ENCODE measurements around the gene AJM1.

Gene AJM1

GRCh38 chr9:136848393-136849037 lies 6.2 kb downstream of the AJM1 start:
- peak overlapping the region; percentile 95 for H3K27ac ChIP-seq (ENCODE audit: low read depth, low read length)
- no peaks in the 10 kb centered on the region for H3K27me3 ChIP-seq (ENCODE audit: control insufficient read depth, insufficient read depth, low read length)
- peaks cover 7% of the 10 kb centered on the region; the same call in 1 of the 2 replicates for H3K4me1 ChIP-seq (ENCODE audit: control insufficient read depth, insufficient read depth, low read length)
- peak overlapping the region; percentile 88 for H3K9ac ChIP-seq (ENCODE audit: low read depth, low read length)
- peak overlapping the region; percentile 83 for H3K4me3 ChIP-seq (ENCODE audit: low read depth, low read length)
- H3K9me3 ChIP-seq (ENCODE audit: control insufficient read depth, insufficient read depth, low read length): no peaks in the 10 kb centered on the region
- H3K36me3 ChIP-seq (ENCODE audit: control insufficient read depth, insufficient read depth, low read length): peaks cover 20% of the 10 kb centered on the region

DNA sequence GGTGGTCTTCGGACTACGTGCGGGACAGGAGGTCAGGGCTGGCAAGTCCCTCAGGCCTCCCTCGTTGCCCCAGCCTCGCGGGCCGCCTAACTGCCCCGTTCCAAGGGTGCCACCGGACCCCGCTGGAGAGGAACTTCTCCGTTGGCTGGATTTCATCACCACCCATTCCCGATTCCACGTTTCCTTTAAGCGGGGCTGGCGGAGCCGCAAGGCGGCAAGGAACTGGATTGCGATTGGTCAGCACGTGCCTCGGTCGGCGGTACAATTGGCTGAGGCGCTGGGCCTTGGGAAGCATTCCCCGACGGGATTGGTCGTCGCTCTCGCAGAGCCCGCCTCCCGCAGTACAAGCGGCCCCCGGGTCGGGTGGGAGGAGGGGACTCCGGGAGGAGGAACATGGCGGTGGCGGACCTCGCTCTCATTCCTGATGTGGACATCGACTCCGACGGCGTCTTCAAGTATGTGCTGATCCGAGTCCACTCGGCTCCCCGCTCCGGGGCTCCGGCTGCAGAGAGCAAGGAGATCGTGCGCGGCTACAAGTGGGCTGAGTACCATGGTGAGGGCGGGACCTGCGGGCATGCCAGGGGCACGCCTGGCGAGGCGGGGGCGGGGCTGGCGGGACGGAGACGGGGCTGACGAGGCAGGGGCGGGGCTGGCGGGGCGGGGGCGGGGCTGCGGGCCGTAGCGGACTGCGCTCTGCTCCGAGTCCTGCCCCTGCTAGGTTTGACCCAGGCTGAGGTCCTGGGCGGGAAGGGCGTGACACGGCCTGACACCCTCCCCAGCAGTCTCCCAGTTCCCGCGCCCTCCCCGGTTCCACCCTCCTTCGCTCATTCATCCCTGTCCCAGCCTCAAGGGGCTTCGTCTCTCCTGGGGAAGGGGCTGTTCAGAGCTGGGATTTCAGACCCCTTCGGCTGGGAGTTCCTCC lies 7.0 kb downstream of the AJM1 start, which contains the start of gene PHPT1:
TSS of gene PHPT1 (plus strand) at position 372 of the 922 bp plus-strand sequence. CDS start at position 394, 22 bp downstream.
- H3K36me3 ChIP-seq (ENCODE audit: control insufficient read depth, insufficient read depth, low read length): peaks cover 20% of the 10 kb centered on the region

DNA sequence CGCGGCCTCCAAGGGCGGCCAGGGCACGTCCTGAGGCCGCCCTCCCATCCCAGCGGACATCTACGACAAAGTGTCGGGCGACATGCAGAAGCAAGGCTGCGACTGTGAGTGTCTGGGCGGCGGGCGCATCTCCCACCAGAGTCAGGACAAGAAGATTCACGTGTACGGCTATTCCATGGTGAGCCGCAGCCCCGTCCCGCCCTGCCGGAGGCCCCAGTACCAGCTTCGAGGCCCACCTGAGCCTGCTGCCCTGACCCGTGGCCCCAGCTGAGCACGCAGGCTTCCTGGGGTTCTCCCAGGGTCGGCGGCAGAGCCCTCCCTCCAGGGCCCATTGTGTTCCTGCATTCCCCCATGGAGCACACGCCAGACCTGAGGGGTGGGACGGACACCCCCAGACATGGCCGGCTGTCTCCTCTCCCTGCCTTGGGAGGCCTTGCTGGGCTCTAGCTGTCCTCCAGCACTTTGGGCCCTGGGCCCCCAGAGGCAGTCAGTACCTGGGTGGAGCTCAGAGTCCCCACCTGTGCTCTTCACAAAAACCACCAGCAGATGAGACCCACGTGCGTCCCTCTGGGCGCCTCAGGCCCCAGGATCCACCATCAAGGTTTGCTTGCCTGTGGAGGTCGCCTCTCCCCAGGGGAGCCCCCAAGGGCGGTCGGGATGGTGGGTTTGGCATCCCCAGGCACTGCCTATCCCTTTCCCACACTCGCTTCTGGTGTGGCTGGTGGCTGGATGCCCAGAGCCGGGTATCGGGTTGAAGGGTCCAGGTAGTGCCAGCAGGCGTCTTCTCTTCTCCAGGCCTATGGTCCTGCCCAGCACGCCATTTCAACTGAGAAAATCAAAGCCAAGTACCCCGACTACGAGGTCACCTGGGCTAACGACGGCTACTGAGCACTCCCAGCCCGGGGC lies 7.9 kb downstream of the AJM1 start:
- H3K27ac ChIP-seq (ENCODE audit: low read depth, low read length): peak overlapping the region; percentile 95
- no peak overlapping the region for H3K9ac ChIP-seq (ENCODE audit: low read depth, low read length)
- no peaks in the 10 kb centered on the region for H3K27me3 ChIP-seq (ENCODE audit: control insufficient read depth, insufficient read depth, low read length)
- peaks cover 20% of the 10 kb centered on the region for H3K36me3 ChIP-seq (ENCODE audit: control insufficient read depth, insufficient read depth, low read length)
- H3K4me3 ChIP-seq (ENCODE audit: low read depth, low read length): peak overlapping the region; percentile 83
- H3K4me1 ChIP-seq (ENCODE audit: control insufficient read depth, insufficient read depth, low read length): peaks cover 7% of the 10 kb centered on the region; the same call in 1 of the 2 replicates
- no peaks in the 10 kb centered on the region for H3K9me3 ChIP-seq (ENCODE audit: control insufficient read depth, insufficient read depth, low read length)

More for the DNA sequence above, 7.0 kb downstream of the AJM1 start, which contains the start of gene PHPT1:
- Histone ChIP-seq H3K4me3 (ENCODE audit: low read depth, low read length) (peak within 1 kb of the TSS; percentile 83), H3K27me3 (ENCODE audit: control insufficient read depth, insufficient read depth, low read length) (no peaks in the 10 kb centered on the region), H3K4me1 (ENCODE audit: control insufficient read depth, insufficient read depth, low read length) (peaks cover 7% of the 10 kb centered on the region; the same call in 1 of the 2 replicates), H3K9me3 (ENCODE audit: control insufficient read depth, insufficient read depth, low read length) (no peaks in the 10 kb centered on the region), H3K9ac (ENCODE audit: low read depth, low read length) (peak within 1 kb of the TSS; percentile 88), H3K27ac (ENCODE audit: low read depth, low read length) (peak within 1 kb of the TSS; percentile 95)

GRCh38 chr9:136850866-136851775 lies 8.8 kb downstream of the AJM1 start:
- Histone ChIP-seq H3K9ac (ENCODE audit: low read depth, low read length) (no peak overlapping the region), H3K27ac (ENCODE audit: low read depth, low read length) (no peak overlapping the region), H3K4me3 (ENCODE audit: low read depth, low read length) (no peak overlapping the region), H3K9me3 (ENCODE audit: control insufficient read depth, insufficient read depth, low read length) (no peaks in the 10 kb centered on the region), H3K27me3 (ENCODE audit: control insufficient read depth, insufficient read depth, low read length) (no peaks in the 10 kb centered on the region), H3K36me3 (ENCODE audit: control insufficient read depth, insufficient read depth, low read length) (peaks cover 20% of the 10 kb centered on the region), H3K4me1 (ENCODE audit: control insufficient read depth, insufficient read depth, low read length) (peaks cover 7% of the 10 kb centered on the region; the same call in 1 of the 2 replicates)

- no peaks in the 10 kb centered on the region for H3K27me3 ChIP-seq (ENCODE audit: control insufficient read depth, insufficient read depth, low read length)
- H3K4me1 ChIP-seq (ENCODE audit: control insufficient read depth, insufficient read depth, low read length): peaks cover 7% of the 10 kb centered on the region; the same call in 1 of the 2 replicates
- H3K27ac ChIP-seq (ENCODE audit: low read depth, low read length): no peak within 1 kb of the TSS
- H3K36me3 ChIP-seq (ENCODE audit: control insufficient read depth, insufficient read depth, low read length): peaks cover 20% of the 10 kb centered on the region
- no peak within 1 kb of the TSS for H3K9ac ChIP-seq (ENCODE audit: low read depth, low read length)
- H3K4me3 ChIP-seq (ENCODE audit: low read depth, low read length): no peak within 1 kb of the TSS
- no peaks in the 10 kb centered on the region for H3K9me3 ChIP-seq (ENCODE audit: control insufficient read depth, insufficient read depth, low read length)
Measured at GRCh38 chr9:136851941-136852663, 9.8 kb downstream of the AJM1 start, which contains the start of gene MAMDC4. TSS of gene MAMDC4 (plus strand) at chr9:136852346. CDS start at chr9:136852417, 71 bp downstream.

GRCh38 chr9:136852664-136853595 lies 10.7 kb downstream of the AJM1 start:
- Histone ChIP-seq H3K27me3 (ENCODE audit: control insufficient read depth, insufficient read depth, low read length) (no peaks in the 10 kb centered on the region), H3K36me3 (ENCODE audit: control insufficient read depth, insufficient read depth, low read length) (peaks cover 20% of the 10 kb centered on the region)

GRCh38 chr9:136853596-136854112 lies 11.4 kb downstream of the AJM1 start:
- Histone ChIP-seq H3K4me3 (ENCODE audit: low read depth, low read length) (no peak overlapping the region), H3K27me3 (ENCODE audit: control insufficient read depth, insufficient read depth, low read length) (no peaks in the 10 kb centered on the region), H3K4me1 (ENCODE audit: control insufficient read depth, insufficient read depth, low read length) (peaks cover 7% of the 10 kb centered on the region; the same call in 1 of the 2 replicates), H3K9ac (ENCODE audit: low read depth, low read length) (no peak overlapping the region), H3K27ac (ENCODE audit: low read depth, low read length) (no peak overlapping the region), H3K9me3 (ENCODE audit: control insufficient read depth, insufficient read depth, low read length) (no peaks in the 10 kb centered on the region), H3K36me3 (ENCODE audit: control insufficient read depth, insufficient read depth, low read length) (peaks cover 20% of the 10 kb centered on the region)

More at GRCh38 chr9:136852664-136853595, 10.7 kb downstream of the AJM1 start:
- no peak overlapping the region for H3K9ac ChIP-seq (ENCODE audit: low read depth, low read length)
- no peak overlapping the region for H3K27ac ChIP-seq (ENCODE audit: low read depth, low read length)
- H3K4me1 ChIP-seq (ENCODE audit: control insufficient read depth, insufficient read depth, low read length): peaks cover 7% of the 10 kb centered on the region; the same call in 1 of the 2 replicates
- H3K4me3 ChIP-seq (ENCODE audit: low read depth, low read length): no peak overlapping the region
- no peaks in the 10 kb centered on the region for H3K9me3 ChIP-seq (ENCODE audit: control insufficient read depth, insufficient read depth, low read length)

- H3K36me3 ChIP-seq (ENCODE audit: control insufficient read depth, insufficient read depth, low read length): peaks cover 20% of the 10 kb centered on the region
Measured at GRCh38 chr9:136854113-136854841, 12.0 kb downstream of the AJM1 start.

More at GRCh38 chr9:136854113-136854841, 12.0 kb downstream of the AJM1 start:
- no peak overlapping the region for H3K9ac ChIP-seq (ENCODE audit: low read depth, low read length)
- H3K27me3 ChIP-seq (ENCODE audit: control insufficient read depth, insufficient read depth, low read length): no peaks in the 10 kb centered on the region
- H3K4me1 ChIP-seq (ENCODE audit: control insufficient read depth, insufficient read depth, low read length): peaks cover 7% of the 10 kb centered on the region; the same call in 1 of the 2 replicates
- H3K27ac ChIP-seq (ENCODE audit: low read depth, low read length): no peak overlapping the region
- no peaks in the 10 kb centered on the region for H3K9me3 ChIP-seq (ENCODE audit: control insufficient read depth, insufficient read depth, low read length)
- no peak overlapping the region for H3K4me3 ChIP-seq (ENCODE audit: low read depth, low read length)

All from HUES48 (cell line).